AG09319 (cell line): ENCODE data around the gene SLC31A1.

Experiments
- DNase-seq: peaks from one replicate; pipeline ENCODE4 v3.0.0-alpha.2; 2010; ENCODE audit warnings: low read depth; ENCODE audit errors: extremely low read depth
- CTCF ChIP-seq: IDR thresholded peaks from 2 replicates; pipeline ENCODE4 v1.5.1; 2011; ENCODE audit warnings: low read depth, mild to moderate bottlenecking, inconsistent platforms, low read length, moderate library complexity

The SLC31A1 gene

GRCh38 chr9:113298311-113298710 lies 77.0 kb downstream of the SLC31A1 start:
- no peak for DNase-seq
- TF ChIP-seq CTCF = no peak

- DNase-seq = no peak
- TF ChIP-seq CTCF = no peak
These were observed 77.8 kb downstream of the SLC31A1 start for GRCh38 chr9:113298924-113299770.

- DNase-seq = no peak
These were observed 78.5 kb downstream of the SLC31A1 start for GRCh38 chr9:113299800-113300292.

DNA sequence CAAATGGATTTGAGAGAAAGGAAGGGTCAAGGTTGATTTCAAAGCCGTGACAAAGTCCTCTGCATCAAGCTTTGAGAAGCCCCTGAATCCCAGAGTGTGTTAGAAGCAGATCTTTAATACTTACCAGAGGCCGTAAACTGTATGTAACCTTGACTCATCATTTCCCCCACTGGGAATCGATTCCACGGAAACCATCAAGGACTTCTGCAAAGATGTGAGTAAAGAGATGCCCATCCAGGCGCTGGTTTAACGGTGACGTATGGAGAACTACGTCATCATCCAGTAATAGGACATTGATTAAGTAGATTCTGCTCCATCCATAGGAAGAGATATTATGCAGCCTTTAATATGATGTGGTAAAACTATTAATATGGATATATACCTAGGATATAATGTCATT lies 80.2 kb downstream of the SLC31A1 start:
- DNase-seq = no peak
- no peak for TF ChIP-seq CTCF

More at GRCh38 chr9:113299800-113300292, 78.5 kb downstream of the SLC31A1 start:
- TF ChIP-seq CTCF = no peak

- no peak for DNase-seq
- TF ChIP-seq CTCF = no peak
These were observed 81.6 kb downstream of the SLC31A1 start, which contains the start of gene RNF183 for GRCh38 chr9:113302792-113303418. Gene RNF183, minus strand, starts transcription at chr9:113303376. Its CDS starts 5,192 bp downstream, at chr9:113298184.

GRCh38 chr9:113306566-113306965 lies 85.2 kb downstream of the SLC31A1 start:
- DNase-seq = no peak
- no peak for TF ChIP-seq CTCF

DNA sequence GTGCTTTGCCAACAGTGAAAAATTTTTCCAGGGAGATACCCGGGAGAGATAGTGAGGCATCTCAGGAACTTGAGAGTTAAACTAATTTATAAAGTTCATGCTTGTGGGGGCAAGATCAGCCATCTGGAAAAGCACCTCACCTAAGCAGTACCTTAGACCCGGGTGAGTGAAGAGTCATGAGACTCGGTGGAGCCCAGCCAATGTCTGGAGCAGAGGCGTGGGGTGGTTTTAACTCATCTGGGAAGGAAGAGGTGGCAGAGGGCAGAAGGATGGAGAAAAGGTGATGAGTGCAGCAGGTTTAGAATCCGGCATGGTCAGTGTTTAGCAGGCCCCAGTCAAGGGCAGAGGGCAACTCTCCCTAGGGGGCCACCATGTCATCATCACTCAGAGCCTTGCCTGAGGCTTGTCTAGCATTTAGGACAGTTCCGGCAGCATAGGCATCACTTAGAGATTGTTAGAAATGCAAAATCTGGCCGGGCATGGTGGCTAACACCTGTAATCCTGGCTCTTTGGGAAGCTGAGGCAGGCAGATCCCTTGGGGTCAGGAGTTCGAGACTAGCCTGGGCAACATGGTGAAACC lies 86.1 kb downstream of the SLC31A1 start:
- DNase-seq = no peak
- TF ChIP-seq CTCF = no peak
